Loucy (cell line): Measurements from ENCODE around the gene NSD2.

Source experiments
- H2AFZ ChIP-seq: fragments of 200-600 bp; sonication (generic); 2 replicates; pipeline ENCODE4 v1.6.0; 2016; ENCODE audit warnings: antibody characterized with exemption, mild to moderate bottlenecking, low read length, moderate library complexity
- H3F3A ChIP-seq: fragments of 200-600 bp; 2 replicates; pipeline ENCODE4 v1.6.0; 2016; ENCODE audit warnings: antibody characterized with exemption, low read depth, mild to moderate bottlenecking
- H3K27me3 ChIP-seq: fragments of 200-600 bp; sonication (generic); 2 replicates; pipeline ENCODE4 v1.6.1; 2014; ENCODE audit warnings: low read length, mild to moderate bottlenecking; ENCODE audit not compliant: insufficient read depth, poor library complexity, severe bottlenecking
- H3K36me3 ChIP-seq: fragments of 200-600 bp; sonication (generic); 2 replicates; pipeline ENCODE4 v1.6.1; 2016; ENCODE audit warnings: low read length; ENCODE audit not compliant: insufficient read depth
- H3K4me1 ChIP-seq: fragments of 200-600 bp; sonication (generic); 2 replicates; pipeline ENCODE4 v1.5.1; 2014; ENCODE audit warnings: low read length, mild to moderate bottlenecking; ENCODE audit not compliant: insufficient read depth, poor library complexity, severe bottlenecking
- H3K4me2 ChIP-seq: fragments of 200-600 bp; sonication (generic); 2 replicates; pipeline ENCODE4 v1.6.0; 2014; ENCODE audit warnings: antibody characterized with exemption, low read length, low read depth, mild to moderate bottlenecking; ENCODE audit not compliant: poor library complexity, severe bottlenecking
- H3K4me3 ChIP-seq: fragments of 200-600 bp; sonication (generic); 2 replicates; pipeline ENCODE4 v1.5.1; 2014; ENCODE audit warnings: low read length, mild to moderate bottlenecking, mixed read lengths; ENCODE audit not compliant: poor library complexity, severe bottlenecking
- H3K79me2 ChIP-seq: fragments of 200-600 bp; sonication (generic); 2 replicates; pipeline ENCODE4 v1.6.1; 2014; ENCODE audit warnings: low read length; ENCODE audit not compliant: insufficient read depth
- H3K9ac ChIP-seq: fragments of 200-600 bp; sonication (generic); 2 replicates; pipeline ENCODE4 v1.6.0; 2014; ENCODE audit warnings: mild to moderate bottlenecking, low read depth, low read length, moderate library complexity; ENCODE audit not compliant: poor library complexity, severe bottlenecking
- H3K9me2 ChIP-seq: fragments of 200-600 bp; sonication (generic); replicated peaks from 2 replicates; pipeline ENCODE4 v1.6.1; 2016; ENCODE audit warnings: low read depth, low read length, mixed read lengths
- H3K9me3 ChIP-seq: fragments of 200-600 bp; sonication (generic); 2 replicates; pipeline ENCODE4 v1.6.1; 2014; ENCODE audit warnings: mild to moderate bottlenecking, antibody characterized with exemption, low read length, low read depth; ENCODE audit not compliant: insufficient read depth
- H4K20me1 ChIP-seq: fragments of 200-600 bp; sonication (generic); 2 replicates; pipeline ENCODE4 v1.6.0; 2014; ENCODE audit warnings: antibody characterized with exemption, low read length, mild to moderate bottlenecking; ENCODE audit not compliant: insufficient read depth, poor library complexity, severe bottlenecking
- EZH2phosphoT487 ChIP-seq: fragments of 200-600 bp; IDR thresholded peaks from 2 replicates; pipeline ENCODE4 v1.6.1; 2018; ENCODE audit warnings: antibody characterized with exemption, mild to moderate bottlenecking, moderate library complexity, borderline replicate concordance
- TF ChIP-seq, protein P1 (sequence below): fragments of 200-600 bp; sonication (generic); conservative IDR thresholded peaks from 2 replicates; pipeline ENCODE4 v1.5.1; 2014; ENCODE audit warnings: mild to moderate bottlenecking, antibody characterized with exemption, low read length

NSD2 gene

DNA sequence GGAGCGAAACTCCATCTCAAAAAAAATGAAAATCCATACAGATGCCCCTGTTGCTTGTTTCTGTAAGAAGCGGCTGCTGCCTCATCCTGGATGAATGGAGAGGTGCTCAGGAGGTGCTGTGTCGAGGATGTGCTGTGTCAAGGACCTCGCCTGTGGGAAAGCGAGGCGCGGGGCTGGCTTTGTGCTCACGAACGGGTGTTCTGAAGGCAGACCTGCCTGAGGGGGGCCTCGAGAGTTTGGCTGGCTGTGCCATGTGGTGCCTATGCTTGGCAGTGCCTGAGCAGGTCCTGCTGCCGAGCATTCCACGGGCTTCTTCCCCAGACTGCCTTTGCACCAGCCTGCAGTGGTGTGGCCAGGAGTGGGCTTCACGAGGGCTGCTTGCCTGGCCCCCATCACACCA is 61.5 kb downstream of the NSD2 start:
- Histone ChIP-seq H2AFZ (no peak overlapping the region), H3K4me2 (no peak overlapping the region), H3K4me3 (no peak overlapping the region), H3K4me1 (no peaks in the 10 kb centered on the region), H3K9ac (no peak overlapping the region), H3K27me3 (no peaks in the 10 kb centered on the region), H3K9me2 (no peaks in the 10 kb centered on the region), H3K79me2 (peaks cover 13% of the 10 kb centered on the region; the same call in 1 of the 2 replicates), H3K36me3 (peaks cover 73% of the 10 kb centered on the region), H3K9me3 (no peaks in the 10 kb centered on the region), H4K20me1 (peaks cover 13% of the 10 kb centered on the region), H3F3A (no peaks in the 10 kb centered on the region)
- TF ChIP-seq, protein P1, sequence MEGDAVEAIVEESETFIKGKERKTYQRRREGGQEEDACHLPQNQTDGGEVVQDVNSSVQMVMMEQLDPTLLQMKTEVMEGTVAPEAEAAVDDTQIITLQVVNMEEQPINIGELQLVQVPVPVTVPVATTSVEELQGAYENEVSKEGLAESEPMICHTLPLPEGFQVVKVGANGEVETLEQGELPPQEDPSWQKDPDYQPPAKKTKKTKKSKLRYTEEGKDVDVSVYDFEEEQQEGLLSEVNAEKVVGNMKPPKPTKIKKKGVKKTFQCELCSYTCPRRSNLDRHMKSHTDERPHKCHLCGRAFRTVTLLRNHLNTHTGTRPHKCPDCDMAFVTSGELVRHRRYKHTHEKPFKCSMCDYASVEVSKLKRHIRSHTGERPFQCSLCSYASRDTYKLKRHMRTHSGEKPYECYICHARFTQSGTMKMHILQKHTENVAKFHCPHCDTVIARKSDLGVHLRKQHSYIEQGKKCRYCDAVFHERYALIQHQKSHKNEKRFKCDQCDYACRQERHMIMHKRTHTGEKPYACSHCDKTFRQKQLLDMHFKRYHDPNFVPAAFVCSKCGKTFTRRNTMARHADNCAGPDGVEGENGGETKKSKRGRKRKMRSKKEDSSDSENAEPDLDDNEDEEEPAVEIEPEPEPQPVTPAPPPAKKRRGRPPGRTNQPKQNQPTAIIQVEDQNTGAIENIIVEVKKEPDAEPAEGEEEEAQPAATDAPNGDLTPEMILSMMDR, result no peak
- TF ChIP-seq EZH2phosphoT487, result no peak

DNA sequence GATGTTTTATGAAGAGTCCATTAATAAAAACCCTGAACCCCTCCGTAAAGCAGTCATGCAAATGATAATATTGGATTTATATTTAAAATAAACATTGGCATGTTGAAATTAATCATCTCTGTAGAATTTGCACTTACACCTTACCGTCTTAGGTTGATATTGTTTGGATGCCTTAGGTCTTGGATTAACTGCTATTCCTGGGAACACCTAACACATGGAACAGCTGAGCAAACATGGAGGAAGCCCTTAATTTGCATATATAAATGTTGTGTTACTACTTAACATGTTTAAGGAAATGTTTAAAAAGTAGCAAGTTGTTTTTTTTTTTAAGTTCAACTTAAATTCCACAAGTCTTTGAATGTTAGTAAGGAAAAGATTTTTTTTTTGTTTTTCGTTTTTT is 62.5 kb downstream of the NSD2 start:
- Histone ChIP-seq H3K9me3 (no peaks in the 10 kb centered on the region), H3K4me1 (no peaks in the 10 kb centered on the region), H3K27me3 (no peaks in the 10 kb centered on the region), H3K79me2 (peaks cover 3% of the 10 kb centered on the region; the same call in 1 of the 2 replicates), H3K36me3 (peaks cover 71% of the 10 kb centered on the region), H4K20me1 (peaks cover 8% of the 10 kb centered on the region), H3K9me2 (no peaks in the 10 kb centered on the region), H3K4me3 (no peak overlapping the region), H3K4me2 (no peak overlapping the region), H3K9ac (no peak overlapping the region), H2AFZ (no peak overlapping the region), H3F3A (no peaks in the 10 kb centered on the region)
- TF ChIP-seq, protein P1, result no peak
- TF ChIP-seq EZH2phosphoT487, result no peak

DNA sequence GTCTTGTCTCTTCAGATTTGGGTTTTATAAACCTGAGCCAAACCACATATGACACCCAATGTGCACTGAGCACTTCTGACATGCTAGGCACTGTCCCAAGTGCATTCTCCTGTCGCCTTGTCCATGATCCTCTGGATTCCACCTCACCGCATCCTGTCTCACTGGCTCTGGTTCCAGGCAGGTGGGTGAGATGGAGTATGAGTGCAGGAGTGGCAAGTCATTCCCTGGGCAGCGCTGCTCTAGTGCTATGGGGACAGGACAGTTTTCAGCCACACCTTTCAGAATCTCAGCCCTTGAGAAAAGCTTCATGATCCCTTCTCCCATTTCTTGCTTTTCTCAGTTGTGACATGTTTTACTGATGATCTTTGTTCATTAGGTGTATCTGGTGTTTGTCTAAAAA is 66.4 kb downstream of the NSD2 start:
- peaks cover 3% of the 10 kb centered on the region for H4K20me1 ChIP-seq
- no peaks in the 10 kb centered on the region for H3K79me2 ChIP-seq
- no peak overlapping the region for H3K4me3 ChIP-seq
- no peak overlapping the region for H3K4me2 ChIP-seq
- no peaks in the 10 kb centered on the region for H3K9me2 ChIP-seq
- no peak for TF ChIP-seq EZH2phosphoT487
- TF ChIP-seq, protein P1, result no peak
- H3K9me3 ChIP-seq, result no peaks in the 10 kb centered on the region
- no peak overlapping the region for H2AFZ ChIP-seq
- H3K27me3 ChIP-seq, result no peaks in the 10 kb centered on the region
- no peaks in the 10 kb centered on the region for H3K4me1 ChIP-seq
- no peak overlapping the region for H3K9ac ChIP-seq
- H3F3A ChIP-seq, result no peaks in the 10 kb centered on the region
- peaks cover 75% of the 10 kb centered on the region for H3K36me3 ChIP-seq
